ENCODE results near the gene PANX2. TPM values are rescaled to one million over a fixed set of nuclear protein-coding genes. Genes with fewer than 3 reads are reported as not detected.
A peak's percentile ranks its signal among the peaks of the same experiment; 100 is the strongest.

Gene PANX2
- total and polyA plus RNA-seq, 9 of the 15 experiments (the other 6 are each of a cell fraction or from before 2014, with no cell fraction given): 0.01 to 3.9 (median 0.67) TPM; not detected in 1

- TF ChIP-seq ZBTB49 (CRISPR knock-in tag; IDR thresholded peaks at IDR 0.05; ENCODE audit: borderline replicate concordance): no peak
- peak in 1 of 2 experiments; percentile 43 for TF ChIP-seq E2F6 (IDR thresholded peaks at IDR 0.05; ENCODE audit: borderline replicate concordance in 1 of 2, extremely low read depth in 1 of 2, insufficient read depth in 1 of 2, insufficient read length in 1 of 2, low read depth in 1 of 2, low read length in 1 of 2, poor library complexity in 1 of 2, severe bottlenecking in 1 of 2)
- peak; percentile 47 for TF ChIP-seq FOS (IDR thresholded peaks at IDR 0.05; ENCODE audit: extremely low read depth, insufficient read length)
- TF ChIP-seq TAF1 (IDR thresholded peaks at IDR 0.05; ENCODE audit: control insufficient read depth, extremely low read depth, insufficient read depth, low read length, severe bottlenecking): peak; percentile 37
- no peak for TF ChIP-seq SMARCA5 (IDR thresholded peaks at IDR 0.05)
- TF ChIP-seq VEZF1 (CRISPR knock-in tag; IDR thresholded peaks at IDR 0.05): peak; percentile 80
- no peak for TF ChIP-seq CREB3 (tag; conservative IDR thresholded peaks at IDR 0.05; ENCODE audit: low read depth)
- peak; percentile 93 for TF ChIP-seq ZBTB40 (IDR thresholded peaks at IDR 0.05)
- TF ChIP-seq ZBTB40 (CRISPR knock-in tag; IDR thresholded peaks at IDR 0.05): no peak
Observed at GRCh38 chr22:50200461-50201190, 30.1 kb downstream of the PANX2 start, which contains the start of gene SELENOO (continued).
